HepG2 (cell line): Measurements from ENCODE around the gene RPL31. TPM values are rescaled to one million over a fixed set of nuclear protein-coding genes. Genes with fewer than 3 reads are reported as not detected.

Experiments
- ATAC-seq: fragments of 200-7000 bp; cut with Tn5 transposase; 3 replicates; pipeline ENCODE4 v1.9.1; 2020; ENCODE audit warnings: mild to moderate bottlenecking, moderate library complexity
- BruUV-seq: library from RNA; stranded (reverse); fragments of 400-500 nt; replicated peaks from 2 replicates; lab custom pipeline; 2021; lab: Mats Ljungman, UMichigan
- CTCF ChIA-PET: fragments of 300-600 bp; formaldehyde crosslinking; extraction: SDS; loops from one replicate; lab custom pipeline; 2021; ENCODE audit warnings: low total read pairs, inconsistent platforms, low intra/inter-chr PET ratio; lab: Yijun Ruan, JAX
- POLR2A ChIA-PET: fragments of 350-600 bp; sonication (Branson Sonifier 250); formaldehyde crosslinking; loops from one replicate; lab custom pipeline; 2020; ENCODE audit warnings: antibody characterized with exemption, inconsistent platforms; lab: Yijun Ruan, JAX
- DNase-seq: peaks from one replicate; pipeline ENCODE4 v3.0.0-alpha.2; 2015; ENCODE audit warnings: low spot score
- FAIRE-seq: peaks from 3 replicates; lab custom pipeline; 2011; peaks lifted over from hg19 to GRCh38; lab: Jason Lieb, UNC
- H2AFZ ChIP-seq: one replicate; pipeline ENCODE4 v1.6.1; 2011; ENCODE audit warnings: low read length, inconsistent platforms
- H3K27ac ChIP-seq: fragments of 300-600 bp; 3 replicates; pipeline ENCODE4 v1.8.0; 2011; ENCODE audit warnings: mixed run types, mild to moderate bottlenecking, mixed read lengths, low read length, inconsistent platforms; ENCODE audit not compliant: insufficient read depth; ENCODE audit errors: extremely low read length
- H3K27me3 ChIP-seq, 2 experiments: fragments of 200-600 bp in 1 of 2; 2 replicates in 1 of 2; 3 replicates in 1 of 2; pipeline versions ENCODE4 v1.6.0 to v1.8.0; 2011; ENCODE audit warnings: low read length in 2 of 2, mild to moderate bottlenecking in 2 of 2, moderate library complexity in 2 of 2, inconsistent platforms in 1 of 2; ENCODE audit not compliant: insufficient read depth in 2 of 2, control insufficient read depth in 1 of 2
- H3K36me3 ChIP-seq, 2 experiments: fragments of 200-600 bp in 1 of 2; replicated peaks in 1 of 2; 2 replicates in 1 of 2; 3 replicates in 1 of 2; pipeline versions ENCODE4 v1.5.1 to v1.8.0; 2011; ENCODE audit warnings: low read length in 2 of 2, inconsistent platforms in 1 of 2; ENCODE audit not compliant: insufficient read depth in 2 of 2, control insufficient read depth in 1 of 2
- H3K4me1 ChIP-seq: 2 replicates; pipeline ENCODE4 v1.5.1; 2012; ENCODE audit warnings: low read length, inconsistent platforms; ENCODE audit not compliant: insufficient read depth
- H3K4me2 ChIP-seq: 2 replicates; pipeline ENCODE4 v1.6.0; 2011; ENCODE audit warnings: low read depth, low read length, inconsistent platforms
- H3K4me3 ChIP-seq, 3 experiments: fragments of 200-600 bp in 1 of 3; sonication (generic), shearing (Covaris generic) in 1 of 3; replicated peaks in 1 of 3; 2 replicates each; pipeline ENCODE4 v1.5.1; 2011 to 2016; ENCODE audit warnings: low read length in 3 of 3, inconsistent platforms in 2 of 3, low read depth in 2 of 3, mild to moderate bottlenecking in 2 of 3, control low read depth in 1 of 3, mixed read lengths in 1 of 3; ENCODE audit not compliant: insufficient read depth in 1 of 3
- H3K79me2 ChIP-seq: one replicate; pipeline ENCODE4 v1.6.1; 2011; ENCODE audit warnings: low read length, inconsistent platforms; ENCODE audit not compliant: insufficient read depth
- H3K9ac ChIP-seq: 2 replicates; pipeline ENCODE4 v1.6.0; 2011; ENCODE audit warnings: mild to moderate bottlenecking, low read depth, low read length, inconsistent platforms; ENCODE audit not compliant: insufficient read depth
- H3K9me3 ChIP-seq: 2 replicates; pipeline ENCODE4 v1.5.1; 2012; ENCODE audit warnings: mild to moderate bottlenecking, low read length
- H4K20me1 ChIP-seq: 2 replicates; pipeline ENCODE4 v1.6.0; 2011; ENCODE audit warnings: inconsistent platforms, mild to moderate bottlenecking, low read length, moderate library complexity; ENCODE audit not compliant: insufficient read depth
- CCDC6 ChIP-seq: sonication (generic); formaldehyde crosslinking; IDR thresholded peaks from 2 replicates; pipeline ENCODE4 v1.8.1; 2022; ENCODE audit warnings: mild to moderate bottlenecking, missing genetic modification reagents, moderate library complexity
- MAZ ChIP-seq, 2 experiments: sonication (generic) in 1 of 2; formaldehyde crosslinking in 1 of 2; IDR thresholded peaks; 2 replicates each; pipeline versions ENCODE4 v1.5.0 to v1.6.1; 2012 to 2020; ENCODE audit warnings: low read depth in 2 of 2, mild to moderate bottlenecking in 2 of 2, borderline replicate concordance in 1 of 2, improper control_type of control experiment in 1 of 2, low read length in 1 of 2, missing genetic modification reagents in 1 of 2, moderate library complexity in 1 of 2
- PAF1 ChIP-seq: IDR thresholded peaks from 2 replicates; pipeline ENCODE4 v1.6.1; 2016; ENCODE audit warnings: missing genetic modification reagents, missing compliant biosample characterization
- PATZ1 ChIP-seq: sonication (generic); formaldehyde crosslinking; IDR thresholded peaks from 2 replicates; pipeline ENCODE4 v1.4.0; 2020; ENCODE audit warnings: missing genetic modification reagents
- SETDB1 ChIP-seq: sonication (generic); formaldehyde crosslinking; IDR thresholded peaks from 2 replicates; pipeline ENCODE4 v1.5.1; 2020; ENCODE audit warnings: missing genetic modification reagents, mild to moderate bottlenecking, borderline replicate concordance
- SP5 ChIP-seq: IDR thresholded peaks from 2 replicates; pipeline ENCODE4 v1.6.1; 2016; ENCODE audit warnings: low read depth, borderline replicate concordance
- UBTF ChIP-seq: sonication (generic); formaldehyde crosslinking; IDR thresholded peaks from 2 replicates; pipeline ENCODE4 v1.4.0; 2020; ENCODE audit warnings: mild to moderate bottlenecking, missing genetic modification reagents
- ZNF629 ChIP-seq: sonication (generic); formaldehyde crosslinking; conservative IDR thresholded peaks from 2 replicates; pipeline ENCODE4 v1.5.0; 2020; ENCODE audit warnings: missing genetic modification reagents
- ZNF710 ChIP-seq: sonication (generic); formaldehyde crosslinking; IDR thresholded peaks from 2 replicates; pipeline ENCODE4 v1.5.0; 2020; ENCODE audit warnings: mild to moderate bottlenecking, missing genetic modification reagents, borderline replicate concordance
- WGBS: methylation state at CpG from one replicate; pipeline ENCODE4 v1.1.6; 2017; ENCODE audit warnings: low lambda C conversion rate; 5-methylcytosine and 5-hydroxymethylcytosine counted together
- in situ Hi-C: cut with HindIII; loops from 2 replicates; pipeline ENCODE4 v1.10.0; 2017; ENCODE audit warnings: low pct_unique_long_range_greater_than_20kb; ENCODE audit not compliant: extremely low pct_ligation_motif_present
- intact Hi-C: fragments of 100-400 bp; cut with micrococcal nuclease; formaldehyde crosslinking; loops from one replicate; pipeline ENCODE4 v1.10.0; 2022; ENCODE audit not compliant: unreplicated experiment
- polyA plus RNA-seq, 8 experiments: library from polyadenylated mRNA; depleted of rRNA in 3 of 8; stranded (reverse) in 7 of 8; unstranded in 1 of 8; fragments of >200 nt; fragmentation: Illumina TruSeq in 4 of 8; extraction: Trizol in 4 of 8; gene quantifications; 2 replicates each; pipeline versions ENCODE4 v1.2.1 to v1.2.3, GENCODE V29; 2011 to 2016; ENCODE audit warnings: low read depth in 4 of 8, missing spikeins in 1 of 8, mixed read lengths in 1 of 8; ENCODE audit not compliant: insufficient read depth in 1 of 8
- total RNA-seq, 5 experiments: library from RNA; depleted of rRNA; stranded (reverse); fragments of >200 nt; fragmentation: Illumina TruSeq; extraction: Trizol; gene quantifications; 2 replicates each; pipeline ENCODE4 v1.2.3, GENCODE V29; 2016; ENCODE audit warnings: low read depth in 1 of 5

RPL31 gene
- total and polyA plus RNA-seq, 2 of the 13 experiments (the other 11 are each of a cell fraction or from before 2014, with no cell fraction given): 3,331 to 3,582 TPM

- POLR2A ChIA-PET: no interaction called here
- CTCF ChIA-PET: no interaction called here
- DNase-seq: no peak
- WGBS: 89% methylated on average over 4 of the region's 4 CpGs
- in situ Hi-C loops: no loop called here
- H3K36me3 ChIP-seq: peaks cover 3 to 25% of the 10 kb centered on the region in 2 experiments
- no peak overlapping the region for H3K27ac ChIP-seq
- no TSS peak for BruUV-seq
- H2AFZ ChIP-seq: no peak overlapping the region
- no peaks in the 10 kb centered on the region for H3K79me2 ChIP-seq
- H4K20me1 ChIP-seq: no peaks in the 10 kb centered on the region
- intact Hi-C loops: no loop called here
- no peak overlapping the region for H3K4me3 ChIP-seq
- no peak for TF ChIP-seq ZNF629 (CRISPR knock-in tag)
- TF ChIP-seq ZNF710 (CRISPR knock-in tag): no peak
- no peak for TF ChIP-seq PAF1
- no peak for TF ChIP-seq PATZ1 (CRISPR knock-in tag)
- TF ChIP-seq UBTF (CRISPR knock-in tag): no peak
- TF ChIP-seq SP5: no peak
- no peak for TF ChIP-seq CCDC6
- TF ChIP-seq MAZ (IDR thresholded peaks at IDR 0.05; ENCODE audit: borderline replicate concordance, low read depth, low read length): no peak
- TF ChIP-seq MAZ (CRISPR knock-in tag; IDR thresholded peaks at IDR 0.05; ENCODE audit: low read depth): no peak
- TF ChIP-seq SETDB1 (CRISPR knock-in tag): no peak
- TF ChIP-seq, all 625 proteins: peak for 0
- Histone ChIP-seq H3K4me2 (no peak overlapping the region), H3K9me3 (no peaks in the 10 kb centered on the region), H3K27me3 (no peaks in the 10 kb centered on the region), H3K9ac (no peak overlapping the region), H3K4me1 (no peaks in the 10 kb centered on the region)
- FAIRE-seq (no peak), ATAC-seq (no peak; the same call in 2 of the 3 replicates)
Measured at GRCh38 chr2:100955226-100955625, 46.9 kb upstream of the RPL31 start.
